Bronchial epithelial cell (primary cell): ENCODE results near the gene SAXO1. TPM values are rescaled to one million over a fixed set of nuclear protein-coding genes. Genes with fewer than 3 reads are reported as not detected.

Experiments used
- DNase-seq: peaks from one replicate; pipeline ENCODE4 v3.0.0-alpha.2; 2010; ENCODE audit warnings: low read depth
- FAIRE-seq: peaks from 2 replicates; lab custom pipeline; 2011; peaks lifted over from hg19 to GRCh38; lab: Jason Lieb, UNC
- H3K27me3 ChIP-seq: 2 replicates; pipeline ENCODE4 v1.5.1; 2011; ENCODE audit warnings: low read length; ENCODE audit not compliant: control insufficient read depth, insufficient read depth
- H3K36me3 ChIP-seq: 2 replicates; pipeline ENCODE4 v1.5.1; 2011; ENCODE audit warnings: low read length; ENCODE audit not compliant: control insufficient read depth, insufficient read depth
- H3K4me3 ChIP-seq: 2 replicates; pipeline ENCODE4 v1.5.1; 2011; ENCODE audit warnings: mild to moderate bottlenecking, low read depth, low read length, control low read depth
- total RNA-seq: library from RNA; depleted of rRNA; stranded (reverse); fragments of >200 nt; gene quantifications from 2 replicates; pipeline ENCODE4 v1.2.1, GENCODE V29; 2014
- TF ChIP-seq, protein P1 (sequence below): IDR thresholded peaks from 2 replicates; pipeline ENCODE4 v1.5.1; 2011; ENCODE audit warnings: mild to moderate bottlenecking, moderate library complexity, low read length, control low read depth, inconsistent platforms; ENCODE audit not compliant: insufficient read depth, severe bottlenecking

Gene SAXO1
- total RNA-seq, 1 donor from 2014 or later = not detected

DNA sequence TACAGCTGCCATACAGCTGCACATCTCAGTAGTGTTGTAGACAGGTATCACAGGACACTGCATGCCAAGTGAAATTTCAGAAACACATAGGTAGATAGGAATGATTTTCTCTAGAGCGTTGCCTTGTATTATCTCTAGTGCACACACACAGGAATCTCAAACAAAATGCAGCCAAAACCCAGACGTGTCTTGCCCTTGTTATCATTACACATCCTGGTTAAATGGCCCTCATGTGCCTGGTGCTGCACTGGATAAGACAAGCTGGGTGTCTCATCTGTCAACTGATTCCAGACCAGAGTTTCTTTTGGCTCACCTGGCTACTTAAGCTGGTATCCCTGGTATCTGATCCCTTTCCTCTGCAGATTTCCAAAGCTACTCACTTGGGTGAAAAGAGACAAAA is 59.7 kb downstream of the SAXO1 start:
- TF ChIP-seq, protein P1, sequence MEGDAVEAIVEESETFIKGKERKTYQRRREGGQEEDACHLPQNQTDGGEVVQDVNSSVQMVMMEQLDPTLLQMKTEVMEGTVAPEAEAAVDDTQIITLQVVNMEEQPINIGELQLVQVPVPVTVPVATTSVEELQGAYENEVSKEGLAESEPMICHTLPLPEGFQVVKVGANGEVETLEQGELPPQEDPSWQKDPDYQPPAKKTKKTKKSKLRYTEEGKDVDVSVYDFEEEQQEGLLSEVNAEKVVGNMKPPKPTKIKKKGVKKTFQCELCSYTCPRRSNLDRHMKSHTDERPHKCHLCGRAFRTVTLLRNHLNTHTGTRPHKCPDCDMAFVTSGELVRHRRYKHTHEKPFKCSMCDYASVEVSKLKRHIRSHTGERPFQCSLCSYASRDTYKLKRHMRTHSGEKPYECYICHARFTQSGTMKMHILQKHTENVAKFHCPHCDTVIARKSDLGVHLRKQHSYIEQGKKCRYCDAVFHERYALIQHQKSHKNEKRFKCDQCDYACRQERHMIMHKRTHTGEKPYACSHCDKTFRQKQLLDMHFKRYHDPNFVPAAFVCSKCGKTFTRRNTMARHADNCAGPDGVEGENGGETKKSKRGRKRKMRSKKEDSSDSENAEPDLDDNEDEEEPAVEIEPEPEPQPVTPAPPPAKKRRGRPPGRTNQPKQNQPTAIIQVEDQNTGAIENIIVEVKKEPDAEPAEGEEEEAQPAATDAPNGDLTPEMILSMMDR = no peak
- DNase-seq (no peak), FAIRE-seq (no peak)
- Histone ChIP-seq H3K27me3 (no peaks in the 10 kb centered on the region), H3K36me3 (no peaks in the 10 kb centered on the region), H3K4me3 (no peak overlapping the region)

DNA sequence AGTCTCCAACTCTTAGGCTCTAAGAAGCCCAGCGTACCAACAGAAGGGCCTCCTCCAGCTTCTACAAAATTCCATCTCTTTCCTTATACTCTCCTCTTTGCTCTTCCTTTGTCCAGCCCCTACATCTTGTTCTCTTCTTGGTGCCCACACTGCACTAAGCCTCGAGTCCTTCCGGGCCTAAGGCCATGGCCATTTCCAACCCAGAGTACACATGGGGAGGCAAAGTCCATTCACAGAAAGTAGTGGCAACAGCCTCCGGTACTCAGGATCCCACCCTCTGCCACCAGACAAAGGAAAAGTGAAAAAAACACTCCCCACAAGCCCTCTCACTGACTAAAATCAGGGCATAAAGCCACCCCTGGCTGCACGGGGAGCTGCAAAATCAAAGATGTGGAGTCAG is 60.3 kb downstream of the SAXO1 start:
- Histone ChIP-seq H3K27me3 (no peaks in the 10 kb centered on the region), H3K36me3 (no peaks in the 10 kb centered on the region), H3K4me3 (no peak overlapping the region)
- DNase-seq = no peak
- TF ChIP-seq, protein P1 = no peak
- FAIRE-seq = no peak

DNA sequence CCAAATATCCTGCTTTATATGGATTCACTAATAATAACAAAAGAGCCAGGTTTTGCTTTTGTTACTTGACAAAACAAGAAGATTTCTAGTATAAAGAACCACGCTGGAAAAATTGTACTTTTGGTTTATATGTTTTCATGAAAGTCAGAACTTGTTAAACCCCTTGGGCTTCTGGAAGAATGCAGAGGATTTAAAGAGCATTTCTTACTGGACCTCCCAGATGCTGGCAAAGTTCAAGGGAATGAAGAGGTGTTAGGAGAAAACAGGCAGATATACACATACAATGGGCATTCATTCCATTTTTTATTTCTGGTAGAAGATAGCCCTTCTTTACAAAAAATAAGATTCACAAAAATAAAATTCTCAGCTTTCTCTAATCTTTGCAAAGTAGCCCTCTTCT is 61.1 kb downstream of the SAXO1 start:
- TF ChIP-seq, protein P1 = no peak
- FAIRE-seq = no peak

DNA sequence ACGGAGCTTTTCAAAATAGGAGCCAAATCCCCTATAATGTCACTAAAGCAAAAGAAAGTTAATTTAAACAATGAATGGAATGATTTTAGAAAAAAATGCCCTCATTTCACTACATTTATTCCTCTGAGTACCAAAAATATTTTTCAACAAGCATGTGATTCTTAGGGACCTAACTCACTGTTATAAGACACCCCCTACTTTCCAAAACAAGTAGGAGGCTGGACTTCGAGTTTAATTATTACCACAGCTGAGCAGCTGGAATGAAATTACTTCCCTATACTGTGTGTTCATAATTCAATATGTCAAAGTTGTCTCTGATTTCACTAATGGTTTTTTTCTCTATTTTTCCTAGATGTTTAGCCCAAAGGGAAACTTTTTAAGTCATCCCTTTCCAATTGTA is 61.6 kb downstream of the SAXO1 start:
- Histone ChIP-seq H3K36me3 (no peaks in the 10 kb centered on the region), H3K4me3 (no peak overlapping the region), H3K27me3 (no peaks in the 10 kb centered on the region)
- no peak for FAIRE-seq
- no peak for DNase-seq
- TF ChIP-seq, protein P1 = no peak

More for the DNA sequence above, 61.1 kb downstream of the SAXO1 start:
- H3K36me3 ChIP-seq = no peaks in the 10 kb centered on the region
- DNase-seq = no peak
- H3K27me3 ChIP-seq = no peaks in the 10 kb centered on the region
- H3K4me3 ChIP-seq = no peak overlapping the region

DNA sequence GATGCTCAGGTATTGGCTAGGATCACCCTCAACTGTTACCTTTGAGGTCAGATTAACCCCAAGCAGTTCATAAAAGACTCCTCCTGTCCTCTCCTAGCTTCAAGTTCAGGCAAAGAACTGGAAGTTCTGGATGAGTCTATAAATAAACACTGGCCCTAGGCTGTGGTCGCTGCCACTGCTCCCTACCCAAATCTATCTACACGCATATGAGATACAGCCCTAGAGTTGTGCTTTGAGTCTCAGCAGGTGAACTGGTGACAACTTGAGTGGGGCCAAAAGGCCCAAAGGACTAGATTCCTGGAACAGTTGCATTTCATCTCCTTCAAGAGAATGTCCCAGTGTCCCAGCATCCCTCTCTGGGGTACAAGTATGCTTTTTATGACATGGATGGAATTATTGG is 62.6 kb downstream of the SAXO1 start:
- Histone ChIP-seq H3K27me3 (no peaks in the 10 kb centered on the region), H3K36me3 (no peaks in the 10 kb centered on the region), H3K4me3 (no peak overlapping the region)
- DNase-seq (no peak), FAIRE-seq (no peak)
- TF ChIP-seq, protein P1 = no peak

DNA sequence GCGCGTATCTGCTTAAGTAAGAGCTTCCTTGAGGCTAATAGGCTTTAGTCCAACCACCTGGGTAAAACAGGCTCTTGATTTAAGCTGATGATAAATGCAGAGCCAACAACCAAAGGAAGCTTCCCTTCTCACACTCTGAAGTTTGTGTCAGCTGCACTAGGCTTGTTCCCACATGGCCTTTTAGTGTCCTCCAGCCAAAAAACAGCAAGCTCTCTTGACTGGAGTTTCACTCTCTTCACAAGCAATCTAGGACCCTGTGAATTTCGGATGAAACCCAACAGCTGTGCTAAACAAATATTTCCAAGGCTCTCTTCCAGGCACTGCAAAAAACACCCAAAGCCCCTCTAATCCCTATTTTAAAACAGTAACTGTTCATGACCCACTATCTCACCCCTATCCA is 63.9 kb downstream of the SAXO1 start:
- no peak for FAIRE-seq
- H3K36me3 ChIP-seq = no peaks in the 10 kb centered on the region
- TF ChIP-seq, protein P1 = no peak
- no peaks in the 10 kb centered on the region for H3K27me3 ChIP-seq
- H3K4me3 ChIP-seq = no peak overlapping the region
- DNase-seq = no peak
